Measurements from ENCODE around the gene IZUMO2.

DNA sequence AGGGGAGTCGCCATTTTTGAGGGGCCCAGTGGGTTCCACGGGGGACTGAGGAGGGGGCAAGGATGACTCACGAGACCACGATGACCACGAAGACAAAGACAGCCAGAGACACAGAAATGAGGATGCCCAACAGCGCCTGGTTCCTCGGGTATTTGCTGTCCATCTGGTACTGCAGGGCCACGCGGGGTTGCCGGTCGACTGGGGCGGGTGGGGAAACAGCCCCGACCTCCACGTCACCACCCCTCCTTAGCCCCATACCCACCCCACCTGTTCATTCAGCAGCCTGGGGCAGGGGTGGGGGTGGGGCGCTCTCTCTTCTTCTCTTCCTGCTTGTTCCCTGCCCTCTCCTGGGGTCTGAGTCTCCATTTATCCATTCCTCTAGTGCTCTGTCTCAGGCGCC lies 8.6 kb downstream of the IZUMO2 start:
- TF ChIP-seq, protein P1, sequence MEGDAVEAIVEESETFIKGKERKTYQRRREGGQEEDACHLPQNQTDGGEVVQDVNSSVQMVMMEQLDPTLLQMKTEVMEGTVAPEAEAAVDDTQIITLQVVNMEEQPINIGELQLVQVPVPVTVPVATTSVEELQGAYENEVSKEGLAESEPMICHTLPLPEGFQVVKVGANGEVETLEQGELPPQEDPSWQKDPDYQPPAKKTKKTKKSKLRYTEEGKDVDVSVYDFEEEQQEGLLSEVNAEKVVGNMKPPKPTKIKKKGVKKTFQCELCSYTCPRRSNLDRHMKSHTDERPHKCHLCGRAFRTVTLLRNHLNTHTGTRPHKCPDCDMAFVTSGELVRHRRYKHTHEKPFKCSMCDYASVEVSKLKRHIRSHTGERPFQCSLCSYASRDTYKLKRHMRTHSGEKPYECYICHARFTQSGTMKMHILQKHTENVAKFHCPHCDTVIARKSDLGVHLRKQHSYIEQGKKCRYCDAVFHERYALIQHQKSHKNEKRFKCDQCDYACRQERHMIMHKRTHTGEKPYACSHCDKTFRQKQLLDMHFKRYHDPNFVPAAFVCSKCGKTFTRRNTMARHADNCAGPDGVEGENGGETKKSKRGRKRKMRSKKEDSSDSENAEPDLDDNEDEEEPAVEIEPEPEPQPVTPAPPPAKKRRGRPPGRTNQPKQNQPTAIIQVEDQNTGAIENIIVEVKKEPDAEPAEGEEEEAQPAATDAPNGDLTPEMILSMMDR (optimal IDR thresholded peaks at IDR 0.05 in 1 of 3, IDR thresholded peaks at IDR 0.05 in 1 of 3, conservative IDR thresholded peaks at IDR 0.05 in 1 of 3; ENCODE audit: extremely low read depth in 1 of 3, insufficient read depth in 2 of 3, low read length in 3 of 3): no peak
- TF ChIP-seq EZH2 (IDR thresholded peaks at IDR 0.05; ENCODE audit: low read length): no peak

All from keratinocyte (primary cell).